D721Med (cell line): ENCODE data around the gene JMJD6.

Experiments used
- DNase-seq: peaks from one replicate; pipeline ENCODE4 v3.0.0; 2011; ENCODE audit warnings: low spot score; ENCODE audit not compliant: insufficient read length
- FAIRE-seq: peaks from 2 replicates; lab custom pipeline; 2011; peaks lifted over from hg19 to GRCh38; lab: Jason Lieb, UNC
- TF ChIP-seq, protein P1 (sequence below): IDR thresholded peaks from 2 replicates; pipeline ENCODE4 v1.5.1; 2012; ENCODE audit warnings: mild to moderate bottlenecking, control low read depth; ENCODE audit not compliant: insufficient read depth; ENCODE audit errors: missing control alignments

JMJD6 gene

DNA sequence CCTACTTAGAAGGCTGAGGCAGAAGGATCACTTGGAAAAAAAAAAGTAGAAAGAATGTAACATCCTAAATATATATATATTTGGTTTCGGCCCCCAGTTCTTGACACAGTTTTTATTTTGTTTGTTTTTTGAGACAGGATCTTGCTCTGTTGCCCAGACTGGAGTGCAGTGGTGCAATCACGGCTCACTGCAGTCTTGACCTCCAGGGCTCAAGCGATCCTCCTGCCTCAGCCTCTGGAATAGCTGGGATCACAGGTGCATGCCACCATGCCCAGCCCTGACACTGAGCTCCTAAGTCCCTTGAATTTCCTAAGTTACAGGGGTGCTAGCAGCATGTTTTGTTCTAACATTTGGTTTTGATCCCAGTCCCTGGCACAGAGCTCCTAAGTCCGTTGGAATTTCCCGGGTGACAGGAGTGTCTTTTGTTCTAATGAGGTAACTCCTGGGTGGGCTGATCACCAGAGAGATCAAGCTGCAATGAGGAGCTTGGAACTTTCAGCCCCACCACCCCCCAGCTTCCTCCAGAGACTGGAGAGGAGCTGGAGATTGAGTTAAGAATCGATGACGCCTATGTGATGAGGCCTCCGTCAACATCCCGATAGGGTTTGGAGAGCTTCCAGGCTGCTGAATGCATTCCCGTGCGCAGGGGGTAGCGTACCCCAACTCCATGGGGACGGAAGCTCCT lies 35.7 kb downstream of the JMJD6 start:
- no peak for DNase-seq
- TF ChIP-seq, protein P1, sequence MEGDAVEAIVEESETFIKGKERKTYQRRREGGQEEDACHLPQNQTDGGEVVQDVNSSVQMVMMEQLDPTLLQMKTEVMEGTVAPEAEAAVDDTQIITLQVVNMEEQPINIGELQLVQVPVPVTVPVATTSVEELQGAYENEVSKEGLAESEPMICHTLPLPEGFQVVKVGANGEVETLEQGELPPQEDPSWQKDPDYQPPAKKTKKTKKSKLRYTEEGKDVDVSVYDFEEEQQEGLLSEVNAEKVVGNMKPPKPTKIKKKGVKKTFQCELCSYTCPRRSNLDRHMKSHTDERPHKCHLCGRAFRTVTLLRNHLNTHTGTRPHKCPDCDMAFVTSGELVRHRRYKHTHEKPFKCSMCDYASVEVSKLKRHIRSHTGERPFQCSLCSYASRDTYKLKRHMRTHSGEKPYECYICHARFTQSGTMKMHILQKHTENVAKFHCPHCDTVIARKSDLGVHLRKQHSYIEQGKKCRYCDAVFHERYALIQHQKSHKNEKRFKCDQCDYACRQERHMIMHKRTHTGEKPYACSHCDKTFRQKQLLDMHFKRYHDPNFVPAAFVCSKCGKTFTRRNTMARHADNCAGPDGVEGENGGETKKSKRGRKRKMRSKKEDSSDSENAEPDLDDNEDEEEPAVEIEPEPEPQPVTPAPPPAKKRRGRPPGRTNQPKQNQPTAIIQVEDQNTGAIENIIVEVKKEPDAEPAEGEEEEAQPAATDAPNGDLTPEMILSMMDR, result no peak
- no peak for FAIRE-seq

DNA sequence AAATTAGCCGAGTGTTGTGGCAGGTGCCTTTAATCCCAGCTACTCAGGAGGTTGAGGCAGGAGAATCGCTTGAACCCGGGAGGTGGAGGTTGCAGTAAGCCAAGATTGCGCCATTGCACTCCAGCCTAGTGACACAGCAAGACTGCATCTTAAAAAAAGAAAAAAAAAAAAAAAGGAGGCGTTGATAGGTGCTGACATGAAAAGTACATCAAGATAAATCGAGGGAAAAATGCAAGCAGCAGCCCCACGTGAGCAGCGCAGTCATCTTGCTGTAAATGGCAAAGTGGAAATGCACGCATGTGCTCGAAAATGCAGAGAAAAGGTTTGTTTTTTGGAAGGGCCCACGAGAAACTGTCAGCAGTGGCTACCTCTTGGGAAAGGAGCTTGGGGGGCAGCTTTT lies 36.5 kb downstream of the JMJD6 start:
- FAIRE-seq, result no peak

DNA sequence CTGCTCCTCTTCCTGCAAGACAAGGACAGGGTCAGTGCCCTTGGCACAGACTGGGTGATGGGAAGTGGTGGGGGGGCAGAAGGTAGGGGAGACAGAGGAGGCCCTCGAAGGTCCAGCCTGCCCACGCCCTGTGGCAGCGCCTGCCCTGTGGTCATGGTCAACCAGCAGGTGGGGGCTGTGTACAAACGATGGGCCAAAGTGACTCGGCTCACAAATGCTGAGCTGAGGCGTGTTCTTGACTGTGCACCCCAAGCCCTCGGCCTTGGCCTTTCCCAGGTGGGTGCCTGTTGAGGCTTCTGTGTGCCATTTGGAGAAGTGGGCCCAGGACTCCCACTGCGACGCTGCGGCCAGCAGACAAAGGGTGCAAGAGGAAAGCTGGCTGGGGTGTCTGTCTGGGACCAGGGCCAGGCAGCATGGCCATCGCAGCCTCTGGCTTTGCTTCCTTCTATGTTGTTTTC lies 38.2 kb downstream of the JMJD6 start:
- FAIRE-seq, result no peak
- no peak for DNase-seq
- TF ChIP-seq, protein P1, result no peak

More for the DNA sequence above, 36.5 kb downstream of the JMJD6 start:
- TF ChIP-seq, protein P1, result no peak
- no peak for DNase-seq

DNA sequence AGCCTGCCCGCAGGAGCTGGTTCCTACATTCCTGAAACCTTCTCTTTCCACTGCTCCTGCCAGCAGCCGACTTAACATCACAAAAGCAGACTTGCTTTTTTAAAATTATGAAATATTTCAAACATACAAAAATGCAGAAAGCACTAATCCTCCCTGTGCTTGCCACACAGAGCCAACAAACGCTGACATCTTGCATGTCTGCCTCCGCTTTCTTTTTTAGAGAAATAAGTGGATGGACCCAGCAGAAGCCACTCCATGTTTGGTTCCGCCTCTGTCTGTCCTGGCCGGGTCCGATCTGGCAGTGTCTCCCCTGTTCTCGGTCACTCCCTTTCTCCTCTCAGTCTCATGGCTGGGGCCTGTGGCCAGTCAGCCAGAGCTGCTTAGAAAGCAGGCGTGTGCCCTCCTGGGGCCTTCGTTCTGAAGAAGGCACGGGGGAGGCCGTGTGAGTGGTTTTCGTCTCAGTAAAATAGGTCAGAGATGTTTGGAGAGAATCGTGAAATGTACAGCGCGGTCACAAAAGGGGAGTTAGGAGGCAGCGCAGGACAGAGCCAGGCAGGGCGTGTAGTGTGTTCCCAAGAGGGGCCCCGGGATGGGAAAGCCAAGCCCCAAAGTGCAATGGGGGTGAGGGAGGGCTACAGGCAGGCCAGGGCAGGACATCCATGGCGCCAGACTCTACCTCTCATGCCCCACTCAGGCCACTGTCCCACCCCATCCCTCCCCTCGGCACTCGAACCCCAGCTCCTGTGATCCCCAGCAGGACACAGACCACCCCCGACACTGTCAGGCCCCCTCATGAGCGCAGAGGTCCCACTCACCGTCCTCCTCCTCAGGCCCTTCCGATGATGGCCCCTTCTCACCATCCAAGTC lies 38.9 kb downstream of the JMJD6 start:
- no peak for FAIRE-seq
- no peak for DNase-seq
- TF ChIP-seq, protein P1, result no peak

DNA sequence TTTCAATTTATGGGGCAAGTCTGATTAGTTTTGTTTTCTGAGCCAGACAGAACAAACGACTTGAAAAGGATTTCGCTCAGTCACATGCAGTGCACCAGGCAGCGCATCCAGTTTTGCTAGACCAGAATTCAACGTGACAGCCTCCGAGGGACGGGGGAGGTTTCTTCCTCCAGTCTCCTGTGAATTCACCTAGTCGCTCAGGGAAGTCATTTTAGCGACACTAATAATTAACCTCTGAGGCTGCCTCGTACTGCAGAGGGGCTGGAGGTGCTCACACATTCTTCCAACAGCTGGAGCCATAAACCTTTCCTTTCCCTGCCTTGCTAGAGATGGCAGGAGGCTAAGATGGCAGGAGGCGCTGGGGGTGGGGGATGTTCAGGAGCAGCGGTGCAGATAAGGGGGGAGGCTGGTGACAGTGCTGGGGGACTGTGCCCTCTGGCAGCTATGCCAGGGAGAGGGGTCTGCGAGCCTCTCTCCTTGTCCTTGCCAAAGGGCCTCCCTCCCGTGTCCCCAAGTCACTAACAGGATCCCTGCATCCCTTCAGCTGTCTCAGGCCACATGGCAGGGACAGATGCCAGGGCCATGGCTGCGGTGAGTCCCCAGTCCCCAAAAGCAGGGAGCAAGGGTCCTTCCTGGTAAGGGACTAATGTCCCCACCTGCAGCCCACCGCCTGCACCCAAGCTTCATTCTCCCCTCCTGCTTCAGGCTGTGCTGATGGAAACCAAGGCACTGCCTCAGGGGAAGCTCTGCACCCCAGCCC lies 39.7 kb downstream of the JMJD6 start:
- no peak for FAIRE-seq

DNA sequence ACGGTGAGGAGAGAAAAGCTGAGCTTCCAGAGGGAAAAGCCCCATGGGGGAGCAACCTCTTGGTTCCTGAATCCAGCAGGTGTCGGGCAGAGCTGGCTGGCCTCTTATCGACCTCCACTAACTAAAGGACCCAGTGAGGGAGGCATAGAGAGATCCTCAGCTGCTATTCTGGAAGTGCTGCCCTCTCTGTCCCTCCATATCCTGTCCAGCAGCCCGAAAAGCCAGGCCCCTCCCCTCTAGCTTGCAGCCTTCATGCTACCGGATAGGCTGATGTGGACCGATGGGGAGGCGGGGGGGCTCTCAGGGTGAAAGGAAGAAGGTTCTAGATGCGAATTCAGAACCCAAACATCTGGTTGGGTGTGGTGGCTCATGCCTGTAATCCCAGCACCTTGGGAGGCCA lies 40.6 kb downstream of the JMJD6 start:
- DNase-seq (no peak), FAIRE-seq (no peak)
- TF ChIP-seq, protein P1, result no peak

More for the DNA sequence above, 39.7 kb downstream of the JMJD6 start:
- TF ChIP-seq, protein P1, result no peak
- no peak for DNase-seq
